G401.6 (cell line): ENCODE measurements around the gene OSBPL3.

Source experiments
- FAIRE-seq: peaks from 2 replicates; lab custom pipeline; 2012; peaks lifted over from hg19 to GRCh38; lab: Jason Lieb, UNC

Gene OSBPL3

DNA sequence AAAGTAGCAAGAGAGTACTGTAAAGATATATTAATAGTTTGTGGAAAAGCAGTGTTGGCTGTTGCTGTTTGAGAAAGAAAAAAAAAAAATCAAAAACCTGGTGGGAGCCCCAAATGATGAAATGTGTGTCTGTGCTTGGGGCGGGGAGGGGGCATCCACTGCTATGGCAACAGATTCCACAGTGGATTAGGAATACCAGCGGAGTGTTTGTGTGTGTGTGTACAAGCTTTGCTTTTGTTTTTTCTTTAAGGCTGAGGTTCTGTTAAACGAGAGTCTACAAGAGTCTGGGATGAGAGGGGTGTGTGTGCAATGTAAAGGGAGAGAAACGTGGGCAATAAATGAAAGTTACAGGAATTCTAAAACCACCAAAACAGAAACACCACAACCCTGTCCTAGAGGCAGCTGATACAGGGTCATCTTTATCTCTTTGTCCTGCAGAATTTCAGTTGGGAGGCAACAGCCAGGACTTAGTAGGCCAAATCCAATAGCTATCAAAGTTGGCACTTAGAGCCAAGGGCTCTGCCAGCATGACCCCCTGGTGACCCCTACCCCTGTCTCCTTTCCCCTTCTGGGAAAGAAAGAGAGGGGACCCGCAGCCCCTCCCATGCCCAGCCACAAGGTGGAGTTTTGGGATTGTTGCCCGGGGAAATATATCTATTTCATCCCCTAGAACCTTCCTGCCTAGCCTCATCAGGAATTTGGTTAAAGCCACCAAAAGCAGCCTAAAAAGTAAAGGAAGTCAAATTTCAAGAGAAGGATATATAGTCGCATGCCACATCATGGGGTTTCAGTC, 85.4 kb downstream of the OSBPL3 start:
- FAIRE-seq = no peak

DNA sequence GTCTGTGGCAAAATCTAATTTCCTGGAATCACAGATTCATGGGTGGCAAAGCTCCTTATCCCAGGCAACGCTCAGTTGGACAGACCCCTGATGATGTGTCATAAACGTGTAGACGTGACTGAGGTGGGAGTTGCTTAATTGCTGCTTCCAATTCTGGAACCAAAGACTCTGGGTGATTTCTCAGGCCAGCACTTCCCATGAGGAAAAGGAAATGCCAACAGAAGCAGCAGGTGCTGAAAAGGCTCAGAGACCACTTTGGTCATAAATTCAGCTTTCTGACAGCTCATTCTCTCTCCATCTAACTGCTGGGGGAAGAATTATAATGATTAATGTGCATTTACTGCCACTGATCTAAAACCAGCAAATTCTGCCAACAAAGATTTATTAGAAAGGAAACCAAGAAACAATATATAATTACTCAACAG, 88.7 kb downstream of the OSBPL3 start:
- no peak for FAIRE-seq

DNA sequence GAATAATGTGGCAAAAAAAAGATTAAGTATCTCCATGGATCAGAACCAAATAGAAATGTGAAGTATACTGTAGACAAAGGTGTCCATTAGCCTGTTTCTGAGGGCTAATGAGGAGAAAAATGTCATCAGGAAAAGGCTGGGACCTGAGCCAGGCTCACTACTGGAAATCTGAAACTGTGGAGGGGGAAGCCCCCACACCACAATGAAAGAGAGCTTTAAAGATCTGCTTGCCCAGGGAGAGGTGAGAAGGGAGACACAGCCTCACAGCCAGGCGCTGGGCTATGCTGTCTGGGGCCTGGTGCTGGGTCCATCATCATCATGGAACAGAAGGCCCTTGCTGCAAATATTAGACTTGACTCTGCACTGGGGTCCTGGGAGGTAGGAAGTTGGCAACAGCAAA, 90.4 kb downstream of the OSBPL3 start:
- no peak for FAIRE-seq

DNA sequence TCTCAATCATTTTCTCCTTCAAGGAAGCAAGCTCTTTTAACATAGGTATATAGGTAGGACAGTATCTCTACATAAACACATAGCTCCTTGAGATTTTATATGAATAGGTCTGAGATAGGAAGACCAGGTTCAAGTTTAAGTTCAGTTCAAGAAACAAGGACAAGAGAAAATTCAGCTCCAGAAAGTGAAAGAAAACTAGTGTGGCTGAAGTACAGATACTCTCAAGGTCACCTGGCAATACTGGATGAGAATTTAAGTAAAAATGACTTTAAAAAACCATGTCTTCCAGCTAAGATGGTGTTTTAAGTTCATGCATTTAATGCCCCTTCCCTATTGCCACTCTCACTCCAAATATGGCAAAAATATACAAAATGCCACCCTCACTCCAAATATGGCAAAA, 91.3 kb downstream of the OSBPL3 start:
- no peak for FAIRE-seq

DNA sequence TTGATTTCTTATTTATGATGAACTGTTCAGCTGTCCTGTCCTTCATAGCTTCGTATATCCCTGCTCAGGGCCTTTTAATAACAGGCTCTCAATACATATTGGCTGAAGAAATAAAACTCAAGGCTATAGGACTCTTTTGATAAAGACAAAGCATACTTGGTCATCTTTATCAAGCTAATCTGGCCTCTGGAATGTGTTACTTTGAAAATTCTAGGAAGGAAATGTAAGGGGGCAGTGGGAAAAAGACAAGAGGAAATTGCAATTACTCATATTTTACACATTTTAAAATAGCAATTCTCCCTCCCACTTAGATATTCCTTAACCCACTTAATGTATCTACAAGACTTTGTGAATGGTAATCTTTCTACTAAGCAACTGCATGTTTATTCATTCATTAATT, 94.3 kb downstream of the OSBPL3 start:
- no peak for FAIRE-seq

DNA sequence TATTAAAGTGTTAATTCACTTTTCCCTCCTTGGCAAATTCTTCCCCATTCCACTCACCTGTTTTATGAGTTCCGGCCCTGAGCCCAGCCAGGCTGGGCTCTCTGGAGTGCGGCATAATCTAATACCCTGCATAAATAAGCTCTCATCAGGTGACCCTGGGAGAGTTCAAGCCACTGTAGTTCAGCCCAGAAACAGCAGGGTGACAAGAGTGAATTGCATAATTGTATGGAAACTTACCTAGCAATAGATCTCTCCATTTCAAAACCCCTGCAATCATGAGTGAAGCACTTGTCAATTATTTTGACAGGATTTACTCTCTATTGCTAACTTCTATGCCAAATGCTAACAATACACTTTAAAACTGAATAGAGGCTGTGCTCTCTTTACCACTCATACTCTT, 94.7 kb downstream of the OSBPL3 start:
- no peak for FAIRE-seq

DNA sequence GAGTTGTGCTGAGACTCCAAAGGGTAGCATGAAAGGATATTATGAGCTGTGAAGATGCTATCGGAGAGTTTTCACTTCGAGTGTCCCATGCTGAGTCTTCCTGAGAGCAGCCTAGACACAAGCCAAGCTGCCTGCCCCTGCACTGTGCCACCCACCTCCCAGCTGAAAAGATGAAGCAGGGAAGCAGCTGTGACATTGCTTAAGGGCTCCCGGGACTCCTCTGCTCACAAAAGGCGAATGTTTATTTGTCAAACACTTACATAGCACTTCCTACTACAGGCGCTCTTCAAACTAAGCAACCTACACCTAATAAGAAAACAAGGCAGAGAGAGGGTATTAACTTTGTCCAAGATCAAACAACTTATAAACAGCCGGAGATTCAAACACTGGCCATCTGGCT, 95.6 kb downstream of the OSBPL3 start:
- FAIRE-seq = no peak

DNA sequence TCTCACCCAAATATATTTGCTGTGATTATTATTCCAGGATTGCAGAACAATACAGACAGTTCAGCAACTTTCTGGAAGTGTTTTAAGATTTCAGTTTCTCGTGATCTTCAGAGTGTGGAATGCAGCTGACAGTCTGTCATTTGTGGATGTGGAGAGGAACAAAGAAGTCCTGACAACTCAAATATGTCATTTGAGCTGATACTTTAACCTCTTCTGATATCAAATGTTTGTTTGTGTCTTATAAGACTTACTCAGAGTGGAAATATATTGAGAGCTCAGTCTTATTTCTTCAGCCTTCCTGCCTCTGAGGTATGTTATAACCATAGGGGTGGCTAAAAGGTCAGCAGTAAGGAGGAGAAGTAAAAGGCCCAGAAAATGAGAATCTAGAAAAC, 96.4 kb downstream of the OSBPL3 start:
- FAIRE-seq = no peak

DNA sequence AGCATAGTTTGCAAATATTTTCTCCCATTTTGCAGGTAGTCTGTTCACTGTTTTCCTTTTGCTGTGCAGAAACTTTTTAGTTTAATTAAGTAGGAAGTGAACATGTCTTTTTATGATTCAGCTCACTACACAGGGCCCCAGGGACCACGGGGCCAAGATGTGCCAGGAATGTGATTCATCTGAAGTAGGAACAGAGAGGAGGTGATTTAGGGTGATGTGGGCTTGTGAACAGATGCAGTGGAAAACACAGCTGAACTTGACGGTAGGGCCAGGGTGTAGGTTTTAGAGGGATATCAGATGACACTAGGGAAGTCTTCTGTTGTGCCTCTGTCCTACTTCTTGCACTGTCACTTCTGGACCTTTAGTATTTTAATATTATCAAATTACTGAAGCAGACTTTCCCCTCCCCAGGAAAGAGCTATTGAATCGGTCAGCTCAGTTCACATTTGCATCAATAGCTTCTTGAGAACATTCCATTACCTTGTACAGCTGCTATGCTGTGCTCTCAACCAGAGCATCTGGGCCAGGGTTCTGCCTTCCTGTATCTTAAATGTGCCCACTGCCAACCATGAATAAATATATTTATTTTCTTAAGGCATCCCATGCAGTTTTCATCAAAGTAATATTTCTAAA, 96.9 kb downstream of the OSBPL3 start:
- no peak for FAIRE-seq

DNA sequence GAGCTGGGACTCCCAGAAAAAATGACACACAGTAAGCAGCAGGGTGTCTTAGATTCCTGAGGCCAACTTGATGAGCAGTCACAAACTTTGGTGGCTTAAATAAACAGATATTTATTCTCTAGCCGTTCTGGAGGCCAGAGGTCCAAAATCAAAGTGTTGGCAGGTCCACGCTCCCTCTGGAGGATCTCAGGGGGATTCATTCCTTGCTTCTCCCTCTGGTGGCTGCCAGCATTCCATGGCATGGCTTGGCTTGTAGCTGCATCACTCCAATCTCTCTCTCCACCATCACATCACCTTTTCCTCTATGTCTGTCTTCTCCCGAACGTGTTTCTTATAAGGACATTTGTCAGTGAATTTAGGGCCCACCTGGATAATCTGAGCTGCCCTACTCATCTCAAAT, 98.4 kb downstream of the OSBPL3 start:
- no peak for FAIRE-seq

DNA sequence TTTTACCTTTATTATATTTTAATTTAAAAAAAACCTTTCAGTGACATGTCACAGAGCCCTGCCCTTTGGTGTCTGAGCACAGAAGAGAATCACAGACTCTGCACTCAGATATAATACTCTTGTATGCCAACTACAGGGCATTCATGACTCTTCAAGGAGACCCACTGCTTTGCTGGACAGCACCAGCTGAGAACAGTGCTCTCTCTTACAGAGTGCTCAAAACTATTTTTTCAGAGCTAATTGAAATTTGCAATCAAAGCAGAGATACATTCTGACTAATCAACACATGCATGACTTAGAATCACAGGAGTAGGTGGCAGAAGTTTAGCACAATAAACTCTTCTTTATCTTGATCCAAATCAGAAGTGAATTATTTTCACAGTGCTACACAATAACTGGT, 99.1 kb downstream of the OSBPL3 start:
- FAIRE-seq = no peak

DNA sequence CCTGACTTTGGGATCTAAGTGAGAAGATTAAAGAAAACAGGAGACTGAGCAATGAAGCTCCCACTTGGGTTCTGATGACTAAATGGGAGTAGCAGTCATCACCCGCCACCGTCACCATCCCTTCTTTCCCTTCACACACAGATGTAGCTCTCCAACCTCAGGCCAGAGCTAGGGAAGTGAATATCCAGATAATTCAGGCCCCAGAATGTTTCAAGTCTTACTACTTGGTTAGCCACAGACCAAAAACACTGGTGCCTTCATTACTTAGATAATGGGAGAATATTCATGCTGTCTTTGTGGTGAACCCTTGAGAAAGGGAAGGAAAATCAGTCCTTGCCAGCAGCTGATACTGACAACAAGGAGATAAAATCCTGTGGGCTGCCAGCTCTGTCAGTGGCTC, 100.7 kb downstream of the OSBPL3 start:
- FAIRE-seq = no peak

DNA sequence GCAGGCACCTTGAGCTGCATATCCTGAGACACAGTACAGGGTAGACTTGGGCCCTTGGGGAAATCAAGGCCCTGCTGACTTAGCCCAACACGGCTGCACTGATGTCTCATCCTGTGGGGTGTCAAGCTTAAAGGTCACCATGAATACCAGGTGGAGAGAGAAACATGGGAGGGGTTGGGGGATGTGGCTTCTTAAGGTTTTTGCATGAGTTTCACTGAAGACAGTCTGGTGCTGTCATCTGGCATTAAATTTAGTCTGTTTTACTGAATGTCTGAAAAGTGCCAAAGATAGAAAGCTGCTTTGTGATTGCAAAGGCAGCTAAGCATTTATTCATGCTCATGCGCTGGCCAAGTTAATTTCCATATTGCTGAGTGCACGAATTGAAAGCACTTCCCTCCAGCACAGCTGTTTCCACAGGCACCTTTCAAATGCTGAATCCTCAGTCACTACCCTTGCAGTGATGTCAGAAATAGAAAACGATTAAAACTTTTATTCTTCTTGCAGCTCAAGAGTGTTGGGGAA, 102.1 kb downstream of the OSBPL3 start:
- no peak for FAIRE-seq

DNA sequence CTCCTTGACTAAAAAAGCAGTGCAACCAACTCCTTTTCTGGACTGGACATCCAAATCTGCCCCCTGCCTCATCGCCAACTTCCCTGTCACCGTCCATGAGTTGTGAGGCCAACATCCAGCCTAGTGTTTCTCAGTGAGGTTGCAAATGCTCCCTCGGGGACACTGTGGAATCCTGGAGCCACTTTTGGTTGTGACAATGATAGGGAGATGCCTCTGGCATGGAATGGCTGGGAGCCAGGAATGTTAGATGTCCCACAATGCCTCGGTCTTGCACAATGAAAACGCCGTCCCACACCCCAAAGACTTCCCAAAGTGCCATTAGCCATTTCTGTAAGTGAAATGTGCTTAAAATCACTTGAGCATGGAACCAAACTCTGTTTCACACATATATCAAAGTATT, 105.2 kb downstream of the OSBPL3 start:
- no peak for FAIRE-seq

DNA sequence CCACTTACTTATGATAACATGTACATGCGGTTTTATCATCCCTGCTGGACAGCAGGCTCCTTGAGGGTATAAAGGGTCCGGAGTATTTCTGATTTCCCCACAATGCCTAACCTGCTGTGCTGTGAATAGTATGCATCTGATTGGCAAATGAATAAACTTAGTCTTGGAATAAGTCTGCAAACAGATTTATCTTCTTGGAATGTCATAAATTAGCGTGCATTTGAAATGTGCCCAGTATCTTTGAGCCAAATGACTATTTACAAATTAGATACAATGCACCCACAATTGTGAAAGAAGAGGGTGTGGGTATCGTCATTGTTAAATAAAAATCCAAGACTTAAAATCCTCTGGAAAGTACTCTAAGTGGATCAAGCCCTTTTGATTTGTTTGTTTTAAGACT, 106.0 kb downstream of the OSBPL3 start:
- no peak for FAIRE-seq

DNA sequence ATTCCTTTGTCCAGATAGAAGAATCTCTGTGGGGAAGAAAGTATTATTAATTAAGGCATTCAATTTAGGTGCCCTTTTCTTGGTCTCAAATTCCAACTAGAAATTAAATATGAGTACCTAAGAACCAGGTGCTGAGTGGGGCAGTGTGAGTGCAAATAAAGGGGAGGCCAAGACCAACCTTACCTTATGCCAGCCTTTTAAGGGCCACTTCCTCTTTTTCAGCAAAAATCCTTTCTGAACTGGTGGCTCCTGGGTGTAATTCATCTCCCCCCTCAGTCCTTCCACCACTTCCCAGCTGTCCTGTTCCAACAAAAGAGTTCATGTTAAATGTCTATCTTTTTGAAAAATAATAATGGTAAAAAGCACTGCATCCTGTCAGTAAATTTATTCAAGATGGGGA, 108.2 kb downstream of the OSBPL3 start:
- FAIRE-seq = no peak

DNA sequence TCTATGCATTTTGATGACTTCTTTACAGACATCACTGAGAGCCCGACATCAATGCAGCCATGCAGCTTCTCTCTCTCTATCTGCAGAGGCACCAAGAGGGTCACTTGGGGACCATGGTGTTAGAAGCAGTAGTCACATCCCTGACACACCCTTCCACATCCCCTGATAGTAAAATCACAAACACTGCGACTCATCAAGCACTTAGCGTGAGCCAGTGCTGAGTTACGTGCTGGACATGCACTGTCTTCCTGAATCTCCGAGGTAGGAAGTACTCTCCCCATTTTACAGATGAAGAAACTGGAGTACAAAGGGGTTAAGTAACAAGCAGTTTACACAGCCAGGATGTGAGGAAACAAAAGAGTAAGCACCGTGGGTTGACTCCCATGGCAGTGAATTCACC, 109.2 kb downstream of the OSBPL3 start:
- no peak for FAIRE-seq

DNA sequence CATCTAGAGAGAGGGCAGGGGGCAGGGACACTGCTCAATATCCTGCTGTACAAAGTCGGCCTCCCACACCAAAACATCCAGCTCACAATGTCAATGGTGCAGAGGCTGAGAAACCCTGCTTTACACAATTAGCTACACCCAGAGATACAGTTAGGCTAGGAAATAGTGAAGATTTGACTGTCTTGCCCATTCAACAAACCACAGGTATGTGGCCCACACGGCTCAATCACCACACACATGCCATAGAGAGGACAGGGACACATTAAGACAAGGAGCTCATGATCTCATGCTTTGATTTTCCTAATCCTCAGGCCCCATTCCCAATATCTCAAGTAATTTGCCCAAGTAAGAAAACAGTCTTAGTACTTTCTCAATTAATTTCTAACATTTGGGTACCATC, 110.4 kb downstream of the OSBPL3 start:
- no peak for FAIRE-seq

DNA sequence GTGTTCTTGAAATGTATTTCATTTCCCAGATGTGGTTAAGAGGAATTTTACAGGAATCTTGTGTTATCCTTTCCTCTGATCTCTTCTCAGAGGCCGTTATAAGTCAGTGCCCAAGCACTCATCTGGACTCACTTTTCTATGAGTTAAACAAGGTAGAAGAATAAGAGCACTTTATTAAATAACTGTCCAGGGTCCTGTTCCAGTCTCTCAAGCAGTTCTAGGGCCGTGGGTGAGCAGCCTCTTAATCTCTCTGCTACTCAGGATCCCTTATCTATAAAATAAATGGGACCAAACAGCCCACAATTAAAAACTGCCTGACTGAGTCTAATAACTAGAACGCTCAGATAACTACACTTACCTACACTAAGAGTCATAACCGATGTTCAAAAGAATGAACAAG, 111.2 kb downstream of the OSBPL3 start:
- FAIRE-seq = no peak

DNA sequence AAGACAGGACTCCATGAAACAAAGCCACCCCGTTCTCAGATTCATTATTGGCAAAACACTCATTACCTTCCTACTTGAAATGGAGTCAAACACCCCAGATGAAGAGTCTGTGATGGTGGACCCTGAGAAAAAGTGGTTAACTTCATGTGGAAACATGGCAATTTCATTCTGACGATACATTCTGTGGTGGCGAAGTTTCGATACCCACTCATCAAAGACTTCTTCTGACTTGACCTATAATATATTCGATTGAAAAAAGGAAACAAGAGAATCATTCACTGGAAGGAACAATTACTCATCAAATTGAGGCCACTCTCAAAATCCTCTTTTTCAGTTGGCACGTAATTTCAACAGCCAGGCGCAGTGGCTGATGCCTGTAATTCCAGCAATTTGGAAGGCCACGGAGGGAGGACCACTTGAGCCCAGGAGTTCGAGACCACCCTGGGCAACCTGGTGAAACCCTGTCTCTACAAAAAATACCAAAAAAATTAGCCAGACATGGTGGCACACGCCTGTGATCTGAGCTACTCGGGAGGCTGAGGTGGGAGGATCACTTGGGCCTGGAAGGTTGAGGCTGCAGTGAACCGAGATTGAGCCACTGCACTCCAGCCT, 113.9 kb downstream of the OSBPL3 start:
- no peak for FAIRE-seq

DNA sequence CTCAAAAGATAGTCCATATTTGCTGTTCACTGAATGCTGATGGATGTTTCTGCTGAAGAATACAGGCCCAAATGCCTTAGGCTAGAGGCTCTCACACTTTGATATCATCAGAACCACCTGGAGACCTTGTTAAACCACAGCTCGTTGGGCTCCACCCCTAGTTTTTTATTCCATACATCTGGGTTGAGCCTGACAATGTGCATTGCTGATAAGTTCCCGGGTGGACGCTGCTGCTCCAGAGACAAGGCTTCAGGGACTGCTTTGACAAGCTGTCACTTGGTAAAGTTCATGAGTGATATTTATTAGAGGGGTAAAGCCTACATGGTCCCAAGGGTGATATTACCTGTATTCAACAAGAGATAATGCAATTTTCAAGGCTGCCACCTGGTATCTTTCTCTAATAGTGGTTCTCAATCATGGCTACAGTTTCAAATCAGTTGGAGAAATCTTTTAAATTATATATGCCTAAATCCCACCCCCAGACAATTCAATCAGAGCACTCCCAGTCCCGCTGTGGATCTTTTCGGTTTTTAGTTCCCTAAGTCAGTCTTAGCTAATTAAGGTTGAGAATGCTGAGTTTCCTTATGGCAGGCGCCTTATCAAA, 115.7 kb downstream of the OSBPL3 start:
- FAIRE-seq = no peak

DNA sequence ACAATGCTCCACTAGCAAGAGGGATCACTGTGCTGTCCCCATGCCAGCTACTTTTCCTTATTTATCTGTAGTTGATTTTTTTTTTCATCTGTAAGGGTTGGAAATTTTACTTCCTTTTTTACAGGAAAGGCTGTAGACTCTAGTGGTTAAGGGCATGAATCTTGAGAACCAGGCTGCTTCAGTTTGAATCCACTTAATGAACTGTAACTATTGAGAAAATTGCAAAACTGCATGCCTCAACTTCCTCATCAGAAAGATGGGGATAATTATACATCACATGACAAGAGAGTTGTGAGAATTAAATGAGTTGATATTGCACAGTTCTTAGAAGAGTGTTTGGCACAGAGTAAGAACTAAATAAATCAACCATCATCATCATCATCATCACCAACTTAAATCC, 116.4 kb downstream of the OSBPL3 start:
- FAIRE-seq = no peak

DNA sequence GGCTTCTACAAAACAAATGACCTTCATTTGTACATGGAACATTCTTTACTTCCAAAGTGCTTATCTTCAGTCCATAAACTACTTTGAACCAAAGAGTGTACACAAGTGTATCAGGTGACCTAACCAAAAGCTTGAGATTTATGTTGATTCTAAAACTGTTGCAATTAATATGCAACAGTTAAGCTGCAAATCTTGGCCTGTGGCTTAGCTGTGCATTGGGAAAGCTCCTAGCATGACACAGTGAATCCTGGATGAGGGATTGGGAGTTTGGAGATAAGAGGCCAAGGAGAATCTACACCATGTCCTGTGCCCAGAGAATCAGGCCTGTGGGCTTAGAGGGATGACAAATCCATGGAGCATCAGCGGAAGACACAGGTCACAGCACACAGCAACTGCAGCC, 117.5 kb downstream of the OSBPL3 start:
- FAIRE-seq = no peak
